Spleen (tissue), 7 donors: ENCODE measurements around the gene ST6GALNAC3.

ENCODE experiments used
- CTCF ChIP-seq, 11 experiments: fragments of 200-600 bp in 7 of 11; fragments of 450-650 bp in 4 of 11; sonication (generic) in 4 of 11; IDR thresholded peaks in 8 of 11; conservative IDR thresholded peaks in 3 of 11; 1 replicate in 7 of 11; 2 replicates in 4 of 11; pipeline versions ENCODE4 v1.4.0 to v1.8.0; 2016 to 2021; ENCODE audit warnings: antibody characterized with exemption in 11 of 11, inconsistent platforms in 4 of 11, mild to moderate bottlenecking in 1 of 11
- POLR2A ChIP-seq, 3 donors: fragments of 450-650 bp; IDR thresholded peaks; one replicate each; pipeline ENCODE4 v1.5.1; 2017; ENCODE audit warnings: antibody characterized with exemption in 3 of 3, mild to moderate bottlenecking in 1 of 3
- POLR2AphosphoS5 ChIP-seq, 3 donors: sonication (generic); formaldehyde crosslinking; IDR thresholded peaks; one replicate each; pipeline ENCODE4 v1.5.1; 2017; ENCODE audit warnings: antibody characterized with exemption in 3 of 3
- donor health status: DM: no; HTN: no; CAD: no; lungs with moderate emphysema.
- donor health status: DM: no; HTN: no; CAD: no.
- donor health status: DM: no; HTN: no; CAD: no.

- TF ChIP-seq POLR2A (IDR thresholded peaks at IDR 0.05) (no peak), CTCF (IDR thresholded peaks at IDR 0.05 in 8 of 11, conservative IDR thresholded peaks at IDR 0.05 in 3 of 11) (no peak), POLR2AphosphoS5 (IDR thresholded peaks at IDR 0.05) (no peak)
Observed at GRCh38 chr1:76402128-76402527, 327.6 kb downstream of the ST6GALNAC3 start.
